Prostate gland (tissue), 2 donors: ENCODE results near the gene TRIO. TPM values are rescaled to one million over a fixed set of nuclear protein-coding genes. Genes with fewer than 3 reads are reported as not detected.

ENCODE experiments used
- DNase-seq: peaks from one replicate; pipeline ENCODE4 v3.0.0-alpha.2; 2019; ENCODE audit warnings: low spot score
- H3K27ac ChIP-seq, 2 donors: fragments of 200-600 bp; sonication (generic); 2 replicates each; pipeline ENCODE4 v1.5.1; 2017 to 2019
- H3K27me3 ChIP-seq: fragments of 200-600 bp; sonication (generic); replicated peaks from 2 replicates; pipeline ENCODE4 v1.5.1; 2019; ENCODE audit not compliant: insufficient read depth
- H3K36me3 ChIP-seq, 2 donors: fragments of 200-600 bp; sonication (generic); 1 replicate in 1 of 2; 2 replicates in 1 of 2; pipeline versions ENCODE4 v1.5.1 to v1.8.1; 2017 to 2019
- H3K4me1 ChIP-seq: fragments of 200-600 bp; sonication (generic); replicated peaks from 2 replicates; pipeline ENCODE4 v1.5.1; 2019
- H3K4me3 ChIP-seq, 2 donors: fragments of 200-600 bp; sonication (generic); 2 replicates each; pipeline ENCODE4 v1.5.1; 2017 to 2019
- H3K9me3 ChIP-seq: fragments of 200-600 bp; sonication (generic); 2 replicates; pipeline ENCODE4 v1.5.1; 2017
- CTCF ChIP-seq, 4 experiments: fragments of 200-600 bp in 2 of 4; fragments of 450-650 bp in 2 of 4; sonication (generic) in 2 of 4; IDR thresholded peaks; 1 replicate in 3 of 4; 2 replicates in 1 of 4; pipeline ENCODE4 v1.5.1; 2016 to 2019; ENCODE audit warnings: antibody characterized with exemption in 4 of 4, mild to moderate bottlenecking in 2 of 4, moderate library complexity in 2 of 4
- POLR2A ChIP-seq: fragments of 450-650 bp; IDR thresholded peaks from one replicate; pipeline ENCODE4 v1.6.1; 2016; ENCODE audit warnings: antibody characterized with exemption, mild to moderate bottlenecking
- POLR2AphosphoS5 ChIP-seq: sonication (generic); formaldehyde crosslinking; IDR thresholded peaks from one replicate; pipeline ENCODE4 v1.6.1; 2017; ENCODE audit warnings: antibody characterized with exemption
- WGBS: methylation state at CpG from one replicate; pipeline ENCODE4 v1.1.5; 2018; 5-methylcytosine and 5-hydroxymethylcytosine counted together
- intact Hi-C: fragments of 100-400 bp; cut with DNase I; formaldehyde crosslinking; loops from one replicate; pipeline ENCODE4 v1.14.2; 2022
- total RNA-seq, 2 donors: library from RNA; depleted of rRNA; stranded (reverse); fragments of >200 nt; gene quantifications; one replicate each; pipeline ENCODE4 v1.1.0, GENCODE V29; 2016

The TRIO gene
- total RNA-seq, 2 donors from 2014 or later = 90.3 to 197 TPM

GRCh38 chr5:14265570-14265969 lies 122.4 kb downstream of the TRIO start:
- H3K27ac ChIP-seq = no peak overlapping the region
- no peaks in the 10 kb centered on the region for H3K36me3 ChIP-seq
- H3K4me3 ChIP-seq = no peak overlapping the region
- no peak for DNase-seq
- peaks cover 19% of the 10 kb centered on the region for H3K4me1 ChIP-seq
- TF ChIP-seq POLR2AphosphoS5 = no peak
- no peak for TF ChIP-seq CTCF (IDR thresholded peaks at IDR 0.05)
- no peak for TF ChIP-seq POLR2A
- intact Hi-C loops = loop anchor here (2.0 to 5.0 kb wide), 4 partner anchors 83 to 278 kb away; no protein-coding TSS in a partner anchor
- 63% methylated on average over 2 of the region's 2 CpGs for WGBS
- H3K9me3 ChIP-seq = no peaks in the 10 kb centered on the region
- H3K27me3 ChIP-seq = no peaks in the 10 kb centered on the region

GRCh38 chr5:14266171-14266570 lies 123.0 kb downstream of the TRIO start:
- intact Hi-C loops = loop anchor here (5.0 kb wide), 3 partner anchors 84 to 279 kb away; no protein-coding TSS in a partner anchor
- DNase-seq = no peak
- H3K4me3 ChIP-seq = no peak overlapping the region
- TF ChIP-seq POLR2AphosphoS5 = no peak
- no peaks in the 10 kb centered on the region for H3K9me3 ChIP-seq
- WGBS = 95% methylated on average over 4 of the region's 4 CpGs
- no peaks in the 10 kb centered on the region for H3K36me3 ChIP-seq
- H3K27ac ChIP-seq = no peak overlapping the region
- H3K4me1 ChIP-seq = peaks cover 19% of the 10 kb centered on the region
- no peaks in the 10 kb centered on the region for H3K27me3 ChIP-seq

- TF ChIP-seq CTCF (IDR thresholded peaks at IDR 0.05) (no peak), POLR2A (no peak), POLR2AphosphoS5 (no peak)
- H3K4me1 ChIP-seq = peaks cover 19% of the 10 kb centered on the region
- H3K36me3 ChIP-seq = no peaks in the 10 kb centered on the region
- intact Hi-C loops = loop anchor here (5.0 kb wide), 3 partner anchors 84 to 279 kb away; no protein-coding TSS in a partner anchor
- no peaks in the 10 kb centered on the region for H3K9me3 ChIP-seq
- no peak overlapping the region for H3K4me3 ChIP-seq
- no peak overlapping the region for H3K27ac ChIP-seq
- no peak for DNase-seq
- H3K27me3 ChIP-seq = no peaks in the 10 kb centered on the region
- WGBS = 45% methylated on average over 3 of the region's 3 CpGs
These were observed 123.5 kb downstream of the TRIO start for GRCh38 chr5:14266686-14267085.

GRCh38 chr5:14267166-14267838 lies 124.2 kb downstream of the TRIO start:
- H3K27ac ChIP-seq = no peak overlapping the region
- 45% methylated on average over 5 of the region's 5 CpGs for WGBS
- no peaks in the 10 kb centered on the region for H3K27me3 ChIP-seq
- intact Hi-C loops = loop anchor here (5.0 kb wide), 3 partner anchors 85 to 280 kb away; no protein-coding TSS in a partner anchor
- no peak for TF ChIP-seq POLR2AphosphoS5
- TF ChIP-seq POLR2A = no peak
- TF ChIP-seq CTCF (IDR thresholded peaks at IDR 0.05) = no peak
- no peak for DNase-seq
- H3K9me3 ChIP-seq = no peaks in the 10 kb centered on the region
- no peaks in the 10 kb centered on the region for H3K36me3 ChIP-seq
- peaks cover 19% of the 10 kb centered on the region for H3K4me1 ChIP-seq
- H3K4me3 ChIP-seq = no peak overlapping the region

- Histone ChIP-seq H3K27me3 (no peaks in the 10 kb centered on the region), H3K4me3 (no peak overlapping the region), H3K27ac (peak overlapping the region in 1 of 2 donors; percentile 43), H3K9me3 (no peaks in the 10 kb centered on the region), H3K36me3 (no peaks in the 10 kb centered on the region), H3K4me1 (peaks cover 19% of the 10 kb centered on the region)
- DNase-seq = no peak
- TF ChIP-seq CTCF (IDR thresholded peaks at IDR 0.05) = no peak
- no peak for TF ChIP-seq POLR2A
- TF ChIP-seq POLR2AphosphoS5 = no peak
- intact Hi-C loops = loop anchor here (5.0 kb wide), 3 partner anchors 86 to 281 kb away; no protein-coding TSS in a partner anchor
- WGBS = 68% methylated on average over 6 of the region's 6 CpGs
These were observed 125.0 kb downstream of the TRIO start for GRCh38 chr5:14267991-14268708.
